DMS153 treated with DMSO at 0.1 percent for 48 hours (cell line): ENCODE data around the gene TNF.
A peak's percentile ranks its signal among the peaks of the same experiment; 100 is the strongest.

ENCODE experiments used
- DNase-seq: peaks from one replicate; lab custom pipeline; 2025; ENCODE audit not compliant: unreplicated experiment; lab: John Stamatoyannopoulos, UW

The TNF gene

GRCh38 chr6:31572041-31572911 lies 3.1 kb upstream of the TNF start, which contains the start of gene LTA:
TSS of gene LTA (plus strand) at chr6:31572289. CDS start at chr6:31572743, 454 bp downstream.
- no peak for DNase-seq

DNA sequence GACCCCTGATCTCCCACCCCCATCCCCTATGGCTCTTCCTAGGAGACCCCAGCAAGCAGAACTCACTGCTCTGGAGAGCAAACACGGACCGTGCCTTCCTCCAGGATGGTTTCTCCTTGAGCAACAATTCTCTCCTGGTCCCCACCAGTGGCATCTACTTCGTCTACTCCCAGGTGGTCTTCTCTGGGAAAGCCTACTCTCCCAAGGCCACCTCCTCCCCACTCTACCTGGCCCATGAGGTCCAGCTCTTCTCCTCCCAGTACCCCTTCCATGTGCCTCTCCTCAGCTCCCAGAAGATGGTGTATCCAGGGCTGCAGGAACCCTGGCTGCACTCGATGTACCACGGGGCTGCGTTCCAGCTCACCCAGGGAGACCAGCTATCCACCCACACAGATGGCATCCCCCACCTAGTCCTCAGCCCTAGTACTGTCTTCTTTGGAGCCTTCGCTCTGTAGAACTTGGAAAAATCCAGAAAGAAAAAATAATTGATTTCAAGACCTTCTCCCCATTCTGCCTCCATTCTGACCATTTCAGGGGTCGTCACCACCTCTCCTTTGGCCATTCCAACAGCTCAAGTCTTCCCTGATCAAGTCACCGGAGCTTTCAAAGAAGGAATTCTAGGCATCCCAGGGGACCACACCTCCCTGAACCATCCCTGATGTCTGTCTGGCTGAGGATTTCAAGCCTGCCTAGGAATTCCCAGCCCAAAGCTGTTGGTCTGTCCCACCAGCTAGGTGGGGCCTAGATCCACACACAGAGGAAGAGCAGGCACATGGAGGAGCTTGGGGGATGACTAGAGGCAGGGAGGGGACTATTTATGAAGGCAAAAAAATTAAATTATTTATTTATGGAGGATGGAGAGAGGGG lies 1.9 kb upstream of the TNF start:
- DNase-seq: no peak

GRCh38 chr6:31574106-31575061 lies 981 bp upstream of the TNF start:
- DNase-seq: no peak

GRCh38 chr6:31575952-31576685 lies 754 bp downstream of the TNF start:
- DNase-seq: no peak

GRCh38 chr6:31576897-31577578 lies 1.7 kb downstream of the TNF start:
- DNase-seq: no peak

DNA sequence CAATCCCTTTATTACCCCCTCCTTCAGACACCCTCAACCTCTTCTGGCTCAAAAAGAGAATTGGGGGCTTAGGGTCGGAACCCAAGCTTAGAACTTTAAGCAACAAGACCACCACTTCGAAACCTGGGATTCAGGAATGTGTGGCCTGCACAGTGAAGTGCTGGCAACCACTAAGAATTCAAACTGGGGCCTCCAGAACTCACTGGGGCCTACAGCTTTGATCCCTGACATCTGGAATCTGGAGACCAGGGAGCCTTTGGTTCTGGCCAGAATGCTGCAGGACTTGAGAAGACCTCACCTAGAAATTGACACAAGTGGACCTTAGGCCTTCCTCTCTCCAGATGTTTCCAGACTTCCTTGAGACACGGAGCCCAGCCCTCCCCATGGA lies 2.2 kb downstream of the TNF start:
- DNase-seq: no peak

- DNase-seq: no peak
Observed at GRCh38 chr6:31578184-31579118, 3.1 kb downstream of the TNF start.

DNA sequence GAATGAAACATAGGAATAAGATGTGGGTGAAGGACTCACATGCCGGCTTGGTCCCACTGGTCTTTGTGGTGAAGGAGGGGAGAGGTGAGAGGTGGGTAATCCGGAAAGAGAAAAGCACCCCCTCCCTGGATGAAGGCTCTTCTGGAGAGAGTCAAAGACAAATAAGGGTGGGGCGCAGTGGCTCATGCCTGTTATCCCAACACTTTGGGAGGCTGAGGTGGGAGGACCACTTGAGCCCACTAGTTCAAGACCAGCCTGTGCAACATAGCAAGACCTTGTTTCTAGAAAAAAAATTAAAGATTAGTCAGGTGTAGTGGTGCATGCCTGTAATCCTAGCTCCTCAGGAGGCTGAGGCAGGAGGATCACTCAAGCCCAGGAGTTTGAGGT lies 3.7 kb downstream of the TNF start:
- DNase-seq: no peak

- no peak for DNase-seq
Observed at GRCh38 chr6:31579546-31580437, 4.4 kb downstream of the TNF start.

GRCh38 chr6:31580438-31580740 lies 5.0 kb downstream of the TNF start:
- no peak for DNase-seq

- peak; percentile 6 for DNase-seq
Observed at GRCh38 chr6:31580807-31581433, 5.6 kb downstream of the TNF start.

DNA sequence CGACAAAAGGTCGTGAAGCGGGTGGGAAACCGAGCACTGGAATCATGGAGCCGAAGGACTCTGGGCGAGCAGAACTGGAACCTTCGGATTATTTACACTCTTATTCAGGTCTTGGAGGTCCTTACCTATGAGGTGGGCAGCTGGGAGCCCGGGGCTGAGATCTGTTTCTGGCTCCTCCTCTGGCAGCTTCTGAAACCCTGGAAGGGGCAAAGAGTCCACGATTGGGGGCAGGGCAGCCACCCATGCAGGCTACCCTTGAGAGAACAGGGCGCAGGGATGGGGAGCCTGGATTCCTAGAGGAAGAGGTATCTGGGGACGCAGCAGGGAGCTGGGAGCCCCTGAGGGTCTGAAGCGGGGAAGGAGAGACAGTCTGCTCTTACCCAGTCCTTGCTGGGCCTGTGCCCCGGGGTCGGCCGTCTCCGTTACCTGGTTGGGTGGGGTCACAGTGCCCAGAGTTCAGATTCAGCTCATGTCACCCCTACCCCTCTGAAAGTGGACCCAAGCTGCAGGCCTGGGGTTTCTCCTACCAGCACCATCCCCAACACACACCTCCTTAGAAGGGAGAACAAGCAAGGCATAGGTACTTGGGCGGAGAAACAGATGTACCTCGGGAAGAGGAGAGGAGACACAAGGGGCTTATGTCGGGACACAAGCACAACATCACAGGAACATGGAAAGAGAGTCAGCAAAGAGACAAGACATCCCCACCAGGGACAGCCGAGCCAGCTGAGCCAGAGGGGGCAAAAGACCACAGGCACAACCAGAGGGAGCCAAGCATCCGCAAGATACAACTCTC lies 6.3 kb downstream of the TNF start:
- DNase-seq: no peak

GRCh38 chr6:31582230-31582643 lies 6.9 kb downstream of the TNF start, which contains the start of gene LTB:
TSS of gene LTB (minus strand) at chr6:31582424. CDS start at chr6:31582417, 7 bp downstream.
- DNase-seq: no peak

- no peak for DNase-seq
Observed at GRCh38 chr6:31585491-31585890, 10.1 kb downstream of the TNF start.

GRCh38 chr6:31586008-31586407 lies 10.6 kb downstream of the TNF start, which contains the start of gene LST1:
TSS of gene LST1 (plus strand) at chr6:31586277. CDS start at chr6:31587300, 1,023 bp downstream.
- DNase-seq: no peak

DNA sequence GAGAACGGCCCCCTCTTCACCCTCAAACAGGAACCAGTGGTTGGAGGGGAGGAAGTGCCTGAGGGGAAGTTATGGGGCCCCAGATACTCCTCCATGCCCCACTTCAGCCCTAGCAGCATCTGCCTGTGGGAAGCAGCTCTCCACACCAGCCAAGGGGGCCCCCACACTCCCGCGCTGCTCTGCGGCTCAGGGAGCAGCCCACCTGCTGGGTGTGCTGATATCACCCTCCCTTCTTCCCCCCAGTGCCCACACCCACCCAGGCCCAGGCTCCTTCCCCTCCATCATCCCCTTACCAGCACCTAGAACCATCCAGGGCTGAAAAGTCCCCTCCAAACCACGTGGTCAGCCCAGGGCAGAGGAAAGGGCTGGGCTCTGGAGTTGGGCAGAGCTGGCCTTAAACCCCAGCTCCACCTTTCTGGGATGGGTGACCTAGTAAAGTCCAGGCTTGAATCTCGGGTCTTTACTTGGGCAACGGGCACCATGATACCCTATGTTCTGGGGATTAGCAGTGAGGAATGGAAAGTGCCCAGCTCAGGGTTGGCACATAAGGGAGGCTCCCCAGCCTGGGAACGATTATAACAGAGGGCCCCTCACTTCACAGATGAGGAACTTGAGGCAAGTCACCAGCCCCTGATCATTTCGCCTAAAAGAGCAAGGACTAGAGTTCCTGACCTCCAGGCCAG lies 11.4 kb downstream of the TNF start:
- DNase-seq: no peak
